Measurements from ENCODE around the gene TGFBR3.

TGFBR3 gene

DNA sequence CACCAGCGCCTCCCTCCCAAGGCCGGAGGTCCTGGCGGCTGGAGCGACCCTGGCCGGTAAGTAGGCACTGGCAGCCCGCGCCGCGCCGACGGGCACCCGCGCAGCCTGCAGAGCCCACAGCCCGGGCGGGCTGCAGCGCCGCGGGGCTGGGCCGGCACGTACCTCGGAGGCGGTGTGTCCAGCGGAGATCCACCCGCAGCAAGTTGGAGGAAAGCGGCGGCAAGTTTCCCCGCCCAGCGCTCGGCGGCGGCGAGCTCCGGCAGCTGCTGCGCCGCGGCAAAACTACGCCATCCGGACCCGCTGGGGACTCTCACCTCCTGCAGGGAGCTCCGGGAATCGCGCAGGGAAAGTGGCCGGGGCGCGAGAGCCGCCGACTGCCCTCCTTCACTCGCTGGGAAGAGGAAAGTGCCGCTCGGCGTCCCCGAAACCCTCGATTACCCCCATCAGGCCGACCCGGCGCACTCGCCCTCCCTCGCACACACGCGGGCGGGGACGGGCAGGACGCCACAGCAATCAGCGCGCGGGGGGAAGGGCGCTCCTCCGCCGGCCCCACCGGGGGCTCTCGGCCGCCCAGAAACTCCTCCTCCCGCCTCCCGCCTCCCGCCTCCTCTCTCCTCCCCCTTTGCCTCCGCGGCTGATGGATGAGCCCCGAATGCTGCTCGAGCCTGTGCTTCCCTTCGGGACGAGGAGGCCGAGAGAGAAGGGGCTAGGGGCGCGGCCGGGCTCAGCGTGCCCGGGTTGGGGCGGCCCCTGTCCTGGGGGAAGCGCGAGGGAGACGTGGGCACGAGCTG lies at the start of gene TGFBR3:
TSS of gene TGFBR3 (minus strand) at position 436 of the 791 bp plus-strand sequence. CDS start 24,620 bp downstream, outside the sequence.
- peak; percentile 72 for DNase-seq

DNA sequence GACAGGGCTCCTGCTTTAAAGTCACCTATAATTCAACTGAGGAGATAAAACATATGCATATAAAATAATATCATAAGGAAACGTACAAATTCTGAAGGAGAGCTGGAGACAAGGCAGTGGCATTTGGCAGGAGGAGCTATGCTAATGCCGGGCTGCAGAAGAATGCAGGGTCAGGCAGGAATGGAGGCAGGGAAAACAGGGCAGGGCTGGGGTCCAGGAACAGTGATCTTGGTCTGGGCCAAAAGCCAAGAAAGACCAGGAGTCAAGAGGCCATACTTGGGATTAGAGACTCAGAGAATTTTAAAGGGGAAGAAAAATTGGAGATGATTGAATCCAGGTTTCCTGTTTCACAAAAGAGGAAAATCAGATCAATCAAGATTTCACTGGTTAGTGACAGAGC lies 43.3 kb upstream of the TGFBR3 start:
- no peak for DNase-seq

DNA sequence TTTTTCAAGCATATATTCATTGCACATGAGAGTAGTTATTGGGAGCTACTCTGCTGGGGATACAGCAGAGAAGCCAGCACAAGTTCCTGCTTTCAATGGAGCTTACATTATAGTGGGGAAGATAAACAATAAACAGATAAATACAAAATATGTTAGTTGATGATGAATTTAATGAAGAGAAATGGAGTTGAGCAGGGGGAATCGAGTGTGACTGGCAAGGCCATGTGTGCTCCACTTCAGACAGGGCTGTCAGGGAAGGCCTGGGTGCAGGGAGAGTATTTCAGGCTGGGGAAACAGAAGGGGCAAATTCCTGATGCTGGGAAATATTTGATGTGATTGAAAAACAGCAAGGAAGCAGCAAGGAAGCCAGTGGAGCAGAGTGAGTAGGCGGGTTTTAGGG lies 42.1 kb upstream of the TGFBR3 start:
- DNase-seq: no peak

DNA sequence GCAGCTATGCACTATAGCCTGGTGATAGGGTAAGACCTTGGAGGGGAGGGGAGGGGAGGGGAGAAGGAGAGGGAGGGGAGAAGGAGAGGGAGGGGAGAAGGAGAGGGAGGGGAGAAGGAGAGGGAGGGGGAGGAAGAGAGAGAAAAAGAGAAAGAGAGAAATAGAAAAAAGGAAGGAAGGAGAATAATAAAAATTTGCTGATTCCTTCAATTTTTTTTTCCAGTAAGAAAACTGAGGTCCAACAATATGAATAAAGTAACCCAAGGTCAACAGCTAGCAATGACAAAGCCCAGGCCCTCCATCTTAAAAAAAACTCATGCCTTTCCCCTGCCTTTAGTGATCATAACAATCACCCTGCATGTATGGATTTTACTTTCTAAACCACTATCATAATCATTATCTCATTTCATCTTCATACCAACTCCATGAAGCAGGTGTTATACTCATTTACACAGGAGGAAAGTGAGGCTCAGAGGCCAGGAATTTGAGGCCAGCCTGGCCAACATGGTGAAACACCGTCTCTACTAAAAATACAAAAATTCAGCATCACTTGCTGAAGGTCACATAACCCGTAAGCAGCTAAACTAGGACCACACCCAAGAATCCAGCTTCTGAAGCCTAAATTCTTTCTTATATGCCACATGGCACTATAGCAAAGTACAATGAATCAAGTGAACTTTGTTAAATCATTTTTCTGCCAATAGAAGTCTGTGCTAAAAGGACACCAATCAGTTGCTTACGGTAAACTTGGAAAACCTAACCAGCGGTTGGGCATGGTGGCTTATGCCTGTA lies 39.9 kb upstream of the TGFBR3 start:
- DNase-seq: no peak

DNA sequence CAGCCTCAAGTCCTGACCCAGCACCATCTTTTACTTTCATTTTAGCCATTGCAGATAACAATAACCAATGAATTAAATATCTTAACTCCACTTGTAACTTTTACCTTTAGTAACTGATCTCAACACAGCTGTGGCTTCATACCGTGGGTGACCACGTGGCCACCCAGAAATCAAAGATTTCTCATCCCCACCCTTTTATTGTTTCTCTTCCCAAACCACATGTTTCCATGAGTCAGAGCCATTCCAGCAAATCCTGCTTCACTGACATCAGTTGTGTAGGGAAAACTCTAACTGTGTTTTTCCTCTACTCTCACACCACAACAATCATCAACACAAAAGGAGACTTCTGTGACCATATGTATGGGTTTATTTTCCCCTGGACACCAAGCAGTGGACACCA lies 38.2 kb upstream of the TGFBR3 start:
- no peak for DNase-seq

DNA sequence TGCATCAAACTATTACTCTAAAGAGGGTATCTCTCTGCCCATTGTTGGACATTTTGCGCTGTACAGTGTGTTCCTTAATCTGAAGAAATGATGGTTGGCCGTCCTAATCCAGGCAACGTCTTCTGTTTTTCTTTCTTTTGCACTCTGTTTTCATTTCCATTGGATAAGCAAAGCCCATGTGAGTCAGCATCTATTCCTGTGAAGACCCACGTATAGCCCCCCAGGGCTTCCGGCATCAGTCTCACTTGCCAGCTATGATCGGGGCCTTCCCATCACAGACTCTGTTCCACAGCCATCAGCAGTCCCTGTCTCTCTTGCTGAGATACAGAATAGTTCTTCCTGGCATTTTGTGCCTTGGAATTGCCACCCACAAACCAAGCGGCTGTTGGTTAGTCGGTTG lies 34.0 kb upstream of the TGFBR3 start:
- no peak for DNase-seq

DNA sequence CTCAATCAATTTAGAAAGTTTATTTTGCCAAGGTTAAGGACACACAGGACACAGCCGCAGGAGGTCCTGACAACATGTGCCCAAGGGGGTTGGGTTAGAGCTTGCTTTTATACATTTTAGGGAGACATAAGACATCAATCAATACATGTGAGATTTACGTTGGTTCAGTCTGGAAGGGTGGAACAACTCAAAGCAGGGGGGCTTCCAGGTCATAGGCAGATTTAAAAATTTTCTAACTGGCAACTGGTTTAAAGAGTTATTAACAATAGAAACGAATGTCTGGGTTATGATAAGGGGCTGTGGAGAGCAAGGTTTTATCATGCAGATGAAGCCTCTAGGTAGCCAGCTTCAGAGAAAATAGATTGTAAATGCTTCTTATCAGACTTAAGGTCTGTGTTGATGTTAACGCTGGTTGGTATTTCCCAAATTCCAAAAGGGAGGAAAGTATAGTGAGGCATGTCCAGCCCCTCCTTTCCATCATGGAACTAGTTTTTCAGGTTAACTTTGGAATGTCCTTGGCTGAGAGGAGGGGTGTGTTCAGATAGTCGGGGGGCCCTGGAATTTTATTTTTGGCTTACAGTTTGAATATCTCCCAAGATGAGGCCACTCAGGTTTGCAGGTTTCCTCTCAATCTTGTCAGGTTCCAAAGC lies 31.0 kb upstream of the TGFBR3 start:
- DNase-seq: no peak

DNA sequence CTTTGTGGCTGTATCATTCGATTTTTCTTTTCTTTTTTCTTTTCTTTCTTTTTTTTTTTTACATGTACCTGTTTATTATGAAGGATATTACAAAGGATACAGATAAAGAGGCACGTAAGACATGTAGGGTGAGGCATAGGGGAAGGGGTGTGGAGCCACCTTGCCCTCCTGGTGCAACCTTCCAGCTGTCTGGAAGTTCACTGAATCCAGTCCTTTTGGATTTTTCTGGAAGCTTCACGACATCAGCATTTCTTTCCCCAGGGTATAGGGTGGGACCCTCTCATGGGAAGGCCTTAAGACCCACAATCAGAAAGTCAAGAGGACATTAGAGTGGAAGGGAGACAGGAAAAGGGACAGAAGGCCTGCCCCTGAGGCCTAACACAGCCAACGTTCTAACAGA lies 30.1 kb upstream of the TGFBR3 start:
- DNase-seq: no peak

DNA sequence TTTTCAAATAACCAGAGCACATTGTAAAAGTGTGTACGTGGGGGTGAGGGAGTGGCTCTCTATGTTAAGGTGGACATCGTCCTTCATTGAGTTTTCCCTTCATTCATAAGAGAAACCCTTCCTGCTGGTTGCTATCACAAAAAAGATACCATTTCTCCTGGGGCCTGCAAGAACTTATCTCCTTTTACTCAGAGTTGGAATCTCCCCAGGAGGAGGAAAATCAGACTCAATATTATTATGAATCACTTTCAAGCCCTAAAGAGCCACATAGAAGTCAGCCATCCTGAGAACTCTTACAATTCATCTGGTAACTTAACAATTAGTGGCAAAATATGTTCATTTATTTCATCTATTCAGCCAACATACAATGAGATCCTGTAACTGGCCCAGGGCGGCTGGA lies 27.1 kb upstream of the TGFBR3 start:
- no peak for DNase-seq

DNA sequence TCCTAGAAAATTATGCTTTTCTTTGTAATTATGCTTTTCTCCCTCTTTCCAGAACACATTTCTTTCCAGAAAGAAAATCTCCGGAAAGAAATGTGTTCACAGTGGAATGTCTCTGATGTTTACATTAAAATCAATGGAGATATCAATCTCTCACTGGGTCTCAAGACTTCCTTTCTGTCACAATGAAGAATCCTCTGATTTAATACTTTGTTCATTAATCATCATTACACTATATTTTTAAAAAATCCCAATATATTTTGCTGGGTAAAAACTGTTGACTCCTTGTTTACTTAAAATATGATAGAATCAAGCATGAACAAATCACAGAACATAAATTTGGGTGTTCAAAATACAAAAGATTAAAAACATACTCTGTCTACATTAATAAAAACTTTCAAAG lies 26.3 kb upstream of the TGFBR3 start:
- DNase-seq: no peak

DNA sequence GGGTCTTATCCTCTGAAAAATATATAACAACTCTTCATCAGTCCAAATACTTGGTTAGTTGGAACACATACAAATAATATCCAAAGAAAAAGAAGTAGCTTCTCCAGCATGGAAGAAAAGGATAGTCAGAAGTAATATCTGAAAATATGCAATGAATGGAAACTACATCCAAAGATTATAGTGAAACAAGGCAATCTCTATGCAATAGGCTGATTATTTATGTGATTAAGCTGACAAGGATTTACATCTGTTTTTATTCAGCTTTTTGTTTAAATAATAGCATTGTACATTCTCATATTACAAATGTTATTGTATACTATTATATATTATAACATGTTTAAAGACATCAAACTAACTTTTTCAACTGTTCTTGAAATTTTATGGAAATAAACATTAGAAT lies 15.3 kb upstream of the TGFBR3 start:
- no peak for DNase-seq

DNA sequence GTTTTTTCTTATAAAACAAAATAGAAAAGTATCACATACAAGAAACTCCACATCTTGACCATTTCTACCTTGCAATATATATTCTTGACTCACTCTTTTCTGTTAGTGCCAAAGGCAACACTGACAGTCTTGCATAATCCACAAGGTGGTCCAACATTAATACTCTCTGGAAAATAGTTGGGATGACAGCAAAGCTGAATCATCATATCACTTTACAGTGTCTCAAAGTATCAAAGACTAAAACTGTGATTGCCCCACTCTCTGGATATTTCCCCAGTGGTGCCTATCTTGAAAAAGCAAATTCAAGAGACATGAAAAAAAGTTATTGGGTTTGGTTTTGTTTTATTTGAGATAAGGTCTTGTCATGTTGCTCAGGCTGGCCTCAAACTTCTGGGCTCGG lies 14.6 kb upstream of the TGFBR3 start:
- DNase-seq: no peak

DNA sequence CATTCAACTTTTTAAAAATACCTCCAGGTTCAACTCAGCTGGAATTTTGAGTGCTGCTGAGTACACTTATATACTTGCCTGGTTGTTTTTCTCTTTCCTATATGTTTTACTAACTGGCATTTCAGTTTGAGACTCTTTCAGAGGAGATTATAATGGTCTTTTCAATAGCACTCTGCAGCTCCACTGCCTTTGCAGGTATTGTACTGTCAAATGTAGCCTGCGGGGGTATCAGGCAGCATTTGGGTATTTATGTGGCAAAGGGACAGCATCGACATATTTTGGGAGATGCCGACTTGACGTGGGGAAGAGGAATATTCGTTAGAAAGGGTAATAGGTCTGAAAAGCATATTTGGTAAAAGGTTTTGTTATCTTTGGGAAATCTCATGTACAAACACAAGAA lies 11.1 kb upstream of the TGFBR3 start:
- DNase-seq: no peak

DNA sequence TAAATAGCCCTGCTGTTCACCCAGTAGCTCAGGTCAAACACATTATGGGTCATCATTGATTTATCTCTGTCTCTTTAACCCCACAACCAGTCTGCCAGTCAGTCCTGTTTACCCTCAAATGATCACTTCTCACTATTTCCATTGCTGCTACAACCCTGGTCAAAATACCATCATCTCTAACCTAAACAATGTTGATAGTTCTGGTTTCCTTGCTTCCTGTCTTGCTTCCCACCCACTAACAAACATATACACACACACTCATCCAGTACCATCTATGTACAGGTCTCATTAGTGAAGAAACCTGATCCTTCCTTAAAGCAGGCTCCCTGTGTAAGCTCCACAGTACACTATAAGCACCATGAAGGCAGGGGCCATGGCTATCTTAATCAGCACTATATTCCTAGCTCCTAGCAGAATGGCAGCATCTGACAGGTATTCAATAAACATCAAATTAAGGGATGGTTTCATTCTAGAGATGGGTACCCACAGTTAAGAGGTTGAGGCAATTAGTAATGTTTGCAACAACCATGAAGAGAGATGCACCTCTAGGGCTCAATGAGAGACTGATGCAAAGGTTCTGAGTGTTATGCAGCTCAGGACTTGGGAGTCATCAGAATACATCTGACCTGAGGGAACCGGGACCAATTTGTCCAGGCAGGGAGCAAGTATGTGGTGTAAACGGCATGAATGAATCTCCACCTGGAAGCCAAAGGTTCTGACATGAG lies 10.0 kb upstream of the TGFBR3 start:
- no peak for DNase-seq

DNA sequence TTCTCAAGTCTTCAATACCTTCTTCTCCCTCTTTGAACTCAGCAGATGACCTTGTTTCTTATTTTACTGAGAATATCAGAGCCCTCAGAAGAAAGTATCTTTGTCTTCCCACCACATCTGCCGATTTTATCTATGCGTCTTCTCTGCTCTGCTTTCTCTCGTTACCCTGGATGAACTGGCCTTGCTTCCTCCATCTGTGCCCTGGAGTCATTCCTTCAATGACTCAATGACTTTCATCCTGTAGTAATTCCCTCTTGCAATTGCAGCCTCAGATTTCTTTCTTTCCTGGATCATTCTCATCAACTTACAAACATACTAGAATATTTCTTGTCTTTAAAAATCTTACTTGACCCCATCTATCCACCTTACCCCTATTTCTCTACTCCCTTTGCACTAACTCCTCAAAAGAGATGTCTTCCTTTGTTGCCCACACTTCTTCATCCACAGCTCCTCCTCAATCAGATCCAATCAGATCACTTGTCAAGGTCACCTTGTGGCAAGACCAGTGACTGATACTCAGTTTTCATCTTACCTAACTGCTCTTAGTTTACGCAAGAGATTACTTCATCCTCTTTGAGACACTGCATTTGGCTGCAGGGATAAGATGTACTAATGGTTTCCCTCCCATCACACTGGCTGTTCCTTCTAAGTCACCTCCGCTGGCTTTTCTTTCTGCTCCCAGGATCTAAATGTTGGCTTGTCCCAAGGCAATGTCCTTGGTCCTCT lies 8.2 kb upstream of the TGFBR3 start:
- DNase-seq: no peak

DNA sequence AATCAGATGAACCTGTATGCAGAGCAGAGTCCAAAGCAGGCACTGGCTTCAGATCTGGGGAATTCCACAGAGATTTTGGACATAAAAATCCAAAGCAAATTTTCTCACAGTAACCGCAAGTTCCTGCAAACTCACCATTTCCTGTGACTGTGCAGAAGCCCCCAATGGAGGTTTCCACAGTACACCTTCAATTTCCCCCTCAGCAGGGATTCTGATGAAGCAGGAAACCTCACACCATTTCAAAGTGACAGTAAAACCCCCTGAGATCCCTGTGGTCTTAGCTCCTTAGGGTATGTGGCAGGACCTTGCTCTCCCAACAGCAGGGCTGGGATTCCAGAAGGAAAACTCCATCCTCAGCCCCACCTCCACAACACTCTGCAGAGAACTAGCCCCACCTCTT lies 6.0 kb upstream of the TGFBR3 start:
- no peak for DNase-seq

DNA sequence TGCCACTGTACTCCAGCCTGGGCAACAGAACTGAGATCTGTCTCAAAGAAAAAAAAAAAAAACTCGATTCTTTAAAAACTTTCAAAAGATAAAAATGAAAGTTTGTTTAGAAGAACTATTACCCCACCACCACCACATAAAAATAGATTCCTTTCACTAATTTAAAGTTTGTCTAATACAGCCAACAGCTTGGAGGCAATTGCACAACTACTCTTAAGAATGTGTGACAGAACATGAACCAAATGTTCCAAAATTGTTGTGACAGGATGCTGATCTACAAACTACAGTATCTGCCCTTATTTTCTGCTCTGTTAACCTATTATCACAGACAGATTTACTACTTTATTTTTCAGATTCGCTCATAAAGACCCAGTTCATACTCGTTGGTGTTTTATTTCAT lies 5.5 kb upstream of the TGFBR3 start:
- no peak for DNase-seq

DNA sequence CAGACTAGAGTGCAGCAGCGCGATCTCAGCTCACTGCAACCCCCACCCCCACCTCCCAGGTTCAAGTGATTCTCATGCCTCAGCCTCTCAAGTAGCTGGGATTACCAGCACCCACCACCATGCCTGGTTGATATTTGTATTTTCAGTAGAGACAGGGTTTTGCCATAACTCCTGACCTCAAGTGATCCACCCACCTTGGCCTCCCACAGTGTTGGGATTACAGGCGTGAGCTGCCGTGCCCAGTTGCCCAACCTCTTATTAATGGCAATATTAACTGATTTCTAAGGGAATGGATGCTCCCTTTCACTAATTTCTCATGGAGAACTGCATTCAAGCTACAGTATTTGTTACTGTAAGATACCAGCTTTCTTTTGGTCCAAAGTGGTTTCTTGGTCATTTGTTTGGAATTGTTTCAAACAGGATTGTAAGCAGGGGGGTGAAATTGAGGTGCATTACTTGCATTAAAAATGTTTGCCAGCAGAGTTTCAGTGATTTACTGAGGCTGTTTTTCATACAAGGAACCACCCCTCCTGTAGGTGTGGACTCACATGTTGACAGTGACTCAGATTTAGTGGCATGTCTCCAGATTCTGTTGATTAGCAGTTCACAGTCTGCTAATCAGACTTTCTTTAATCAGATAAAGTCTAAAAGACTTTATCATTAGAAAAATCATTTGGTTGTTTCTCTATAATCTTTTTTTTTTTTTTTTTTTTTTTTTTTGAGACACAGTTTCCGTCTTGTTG lies 3.9 kb upstream of the TGFBR3 start:
- DNase-seq: no peak

DNA sequence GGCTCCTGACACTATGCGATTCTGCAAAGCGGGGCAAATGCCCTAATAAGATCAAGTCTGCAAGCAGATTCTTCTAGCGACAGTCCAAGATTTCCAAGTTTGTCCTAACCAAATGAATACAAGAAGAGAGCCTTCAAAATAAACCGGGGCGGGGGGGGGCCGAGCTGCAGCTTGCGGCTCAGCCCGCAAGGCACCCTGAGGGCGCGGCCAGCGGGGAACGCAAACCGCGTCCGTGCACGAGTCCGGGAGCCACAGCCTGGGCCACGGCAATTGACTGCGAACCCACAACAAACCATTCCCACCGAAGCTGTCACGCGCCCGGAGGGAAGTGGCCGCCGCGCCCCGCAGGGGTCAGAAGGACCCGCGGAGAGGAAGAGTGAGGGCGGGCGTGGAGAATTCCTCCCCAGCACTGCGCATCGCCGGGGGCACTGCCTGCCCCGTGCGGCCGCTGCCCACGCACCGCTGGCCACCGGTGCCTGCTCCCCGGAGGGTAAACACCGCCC lies 687 bp downstream of the TGFBR3 start:
- DNase-seq: no peak

DNA sequence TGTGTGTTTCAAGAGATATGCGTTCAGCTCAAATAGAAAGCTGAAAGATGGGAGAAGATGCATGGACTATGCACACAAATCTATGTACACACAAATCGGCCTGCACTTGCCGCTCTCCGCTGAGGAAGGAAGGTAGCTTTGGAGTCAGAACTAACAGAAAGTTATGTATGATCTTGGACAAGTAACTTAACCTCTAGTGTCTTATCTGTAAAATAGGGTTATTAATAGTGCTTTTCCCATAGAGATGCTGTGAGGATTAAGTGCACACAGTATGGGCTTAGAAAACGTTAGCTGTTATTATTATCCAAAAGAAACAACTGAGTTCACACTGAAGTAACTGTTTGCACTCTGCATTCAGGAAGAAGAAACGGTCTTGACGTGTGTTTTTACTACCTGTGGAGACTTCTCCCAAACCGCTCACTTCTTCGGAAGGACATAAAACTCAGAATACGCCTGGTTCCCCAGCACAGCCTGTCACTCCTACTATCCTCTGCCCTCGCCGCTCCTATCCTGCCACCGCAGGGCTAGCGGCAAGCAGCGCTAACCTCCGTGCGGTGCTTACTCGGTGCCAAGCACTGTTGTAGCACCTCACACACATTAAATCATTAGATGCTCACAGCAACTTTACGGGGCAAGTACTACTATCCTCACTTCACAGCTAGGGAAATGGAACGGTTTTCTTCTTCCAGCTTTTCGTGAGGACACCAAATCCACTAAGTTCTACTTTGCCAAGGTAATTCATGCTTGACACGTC lies 1.3 kb downstream of the TGFBR3 start:
- no peak for DNase-seq

DNA sequence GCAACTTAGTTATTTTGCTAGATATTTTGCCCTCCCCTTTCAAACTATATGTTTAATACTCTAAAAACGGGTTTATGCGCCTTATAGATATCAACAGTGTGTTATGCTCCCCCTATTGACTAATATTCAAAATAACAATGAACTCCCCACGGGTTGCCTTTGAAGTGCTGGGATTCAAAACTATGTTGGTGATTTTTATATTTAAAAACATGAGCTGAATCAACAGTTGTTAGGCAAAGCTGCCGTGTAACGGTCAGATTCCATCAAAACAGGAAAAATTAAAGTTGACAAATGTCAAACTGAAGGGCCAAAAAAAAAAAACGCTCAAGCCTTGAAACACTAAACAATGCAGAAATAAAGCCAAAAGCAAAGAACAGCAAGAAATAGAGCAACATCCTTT lies 2.5 kb downstream of the TGFBR3 start:
- no peak for DNase-seq

All from CD4-positive, alpha-beta T cell treated with Interferon gamma for 1 hour (primary cell).